Measurements from ENCODE around the gene RUNX1.

- TF ChIP-seq POLR2A (IDR thresholded peaks at IDR 0.05; ENCODE audit: insufficient read depth in 1 of 2, low read depth in 2 of 2, low read length in 2 of 2) (no peak), RFX5 (IDR thresholded peaks at IDR 0.05; ENCODE audit: low read depth, low read length) (no peak), ZFP37 (CRISPR knock-in tag; IDR thresholded peaks at IDR 0.05; ENCODE audit: borderline replicate concordance) (no peak)
Observed at GRCh38 chr21:35035581-35035980, 13.5 kb downstream of the RUNX1 start.

Data from HepG2 (cell line).